ENCODE results near the gene SMARCA2. TPM values are rescaled to one million over a fixed set of nuclear protein-coding genes. Genes with fewer than 3 reads are reported as not detected.

Gene SMARCA2
- total RNA-seq, 2 experiments from 2014 or later, result 264 to 274 TPM

GRCh38 chr9:2150338-2150737 lies 135.2 kb downstream of the SMARCA2 start:
- POLR2A ChIA-PET, result no interaction called here
- Mint-ChIP-seq H3K27me3 (no peaks in the 10 kb centered on the region), H3K9me3 (peaks cover 9% of the 10 kb centered on the region), H3K4me1 (peaks cover 6% of the 10 kb centered on the region), H3K36me3 (ENCODE audit: low read depth) (peaks cover 46% of the 10 kb centered on the region), H3K27ac (no peak overlapping the region), H3K4me3 (no peak overlapping the region)
- DNase-seq, result no peak
- CTCF ChIA-PET, result no interaction called here

GRCh38 chr9:2151171-2151570 lies 136.0 kb downstream of the SMARCA2 start:
- Mint-ChIP-seq H3K27me3 (no peaks in the 10 kb centered on the region), H3K36me3 (ENCODE audit: low read depth) (peaks cover 42% of the 10 kb centered on the region), H3K4me3 (no peak overlapping the region), H3K9me3 (peaks cover 9% of the 10 kb centered on the region), H3K4me1 (peaks cover 8% of the 10 kb centered on the region), H3K27ac (no peak overlapping the region)
- POLR2A ChIA-PET, result no interaction called here
- DNase-seq, result no peak
- CTCF ChIA-PET, result no interaction called here

DNA sequence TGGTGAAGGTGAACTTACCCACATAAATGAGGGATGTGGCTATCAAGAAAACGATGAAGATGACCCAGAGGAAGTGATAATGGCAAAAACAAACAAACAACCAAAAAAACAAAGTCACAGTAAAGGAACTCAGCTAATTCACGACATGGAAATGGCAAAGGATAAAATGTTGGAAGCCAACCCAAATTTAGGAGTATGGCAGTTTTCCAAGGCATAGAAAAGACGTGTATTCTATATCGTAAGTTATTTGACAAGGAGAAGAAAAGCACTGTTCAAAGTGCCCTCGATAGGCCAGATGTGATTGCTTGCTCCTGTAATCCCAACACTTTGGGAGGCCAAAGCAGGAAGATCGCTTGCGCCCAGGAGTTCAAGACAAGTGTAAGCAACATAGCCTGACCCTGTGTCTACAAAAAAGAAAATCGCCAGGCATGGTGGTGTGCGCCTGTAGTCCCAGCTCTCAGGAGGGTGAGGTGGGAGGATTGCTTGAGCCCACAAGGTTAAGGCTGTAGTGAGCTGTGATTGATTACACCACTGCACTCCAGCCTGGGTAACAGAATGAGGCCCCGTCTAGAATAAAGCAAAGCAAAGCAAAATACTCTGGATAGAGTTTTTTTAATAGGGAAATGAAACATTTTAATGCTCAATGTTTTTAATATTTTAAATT lies 138.0 kb downstream of the SMARCA2 start:
- no peak overlapping the region for H3K27ac Mint-ChIP-seq
- H3K4me3 Mint-ChIP-seq, result no peak overlapping the region
- peaks cover 31% of the 10 kb centered on the region for H3K36me3 Mint-ChIP-seq (ENCODE audit: low read depth)
- H3K4me1 Mint-ChIP-seq, result peaks cover 25% of the 10 kb centered on the region
- no peak for DNase-seq
- CTCF ChIA-PET, result no interaction called here
- POLR2A ChIA-PET, result interaction anchor here (0.6 kb wide), 1 partner anchor 14 kb away, joined by 7 read pairs; no protein-coding TSS in a partner anchor
- H3K27me3 Mint-ChIP-seq, result no peaks in the 10 kb centered on the region
- H3K9me3 Mint-ChIP-seq, result peaks cover 4% of the 10 kb centered on the region

GRCh38 chr9:2153630-2154217 lies 138.6 kb downstream of the SMARCA2 start:
- Mint-ChIP-seq H3K4me1 (peaks cover 31% of the 10 kb centered on the region), H3K36me3 (ENCODE audit: low read depth) (peaks cover 28% of the 10 kb centered on the region), H3K27ac (no peak overlapping the region), H3K4me3 (no peak overlapping the region), H3K27me3 (no peaks in the 10 kb centered on the region), H3K9me3 (peaks cover 3% of the 10 kb centered on the region)
- CTCF ChIA-PET, result no interaction called here
- no peak for DNase-seq
- POLR2A ChIA-PET, result no interaction called here

GRCh38 chr9:2154731-2155130 lies 139.6 kb downstream of the SMARCA2 start:
- ChIA-PET CTCF (no interaction called here), POLR2A (no interaction called here)
- H3K4me1 Mint-ChIP-seq, result peaks cover 39% of the 10 kb centered on the region
- no peak for DNase-seq
- H3K27ac Mint-ChIP-seq, result no peak overlapping the region
- H3K4me3 Mint-ChIP-seq, result no peak overlapping the region
- H3K36me3 Mint-ChIP-seq (ENCODE audit: low read depth), result peaks cover 20% of the 10 kb centered on the region
- no peaks in the 10 kb centered on the region for H3K27me3 Mint-ChIP-seq
- H3K9me3 Mint-ChIP-seq, result no peaks in the 10 kb centered on the region

GRCh38 chr9:2155966-2156365 lies 140.8 kb downstream of the SMARCA2 start:
- CTCF ChIA-PET, result no interaction called here
- H3K4me1 Mint-ChIP-seq, result peaks cover 48% of the 10 kb centered on the region

GRCh38 chr9:2157277-2158110 lies 142.3 kb downstream of the SMARCA2 start:
- POLR2A ChIA-PET, result no interaction called here
- Mint-ChIP-seq H3K9me3 (no peaks in the 10 kb centered on the region), H3K27ac (peak overlapping the region; percentile 85), H3K36me3 (ENCODE audit: low read depth) (peaks cover 13% of the 10 kb centered on the region), H3K4me1 (peaks cover 46% of the 10 kb centered on the region), H3K4me3 (peak overlapping the region; percentile 83), H3K27me3 (no peaks in the 10 kb centered on the region)
- DNase-seq, result peak; percentile 32
- CTCF ChIA-PET, result interaction anchor here (0.5 to 1.3 kb wide), 3 partner anchors 10 to 32 kb away, joined by 3 to 4 read pairs (median 3); no protein-coding TSS in a partner anchor

More at GRCh38 chr9:2155966-2156365, 140.8 kb downstream of the SMARCA2 start:
- Mint-ChIP-seq H3K27ac (no peak overlapping the region), H3K27me3 (no peaks in the 10 kb centered on the region), H3K36me3 (ENCODE audit: low read depth) (peaks cover 9% of the 10 kb centered on the region), H3K9me3 (no peaks in the 10 kb centered on the region), H3K4me3 (no peak overlapping the region)
- DNase-seq, result no peak
- POLR2A ChIA-PET, result no interaction called here

DNA sequence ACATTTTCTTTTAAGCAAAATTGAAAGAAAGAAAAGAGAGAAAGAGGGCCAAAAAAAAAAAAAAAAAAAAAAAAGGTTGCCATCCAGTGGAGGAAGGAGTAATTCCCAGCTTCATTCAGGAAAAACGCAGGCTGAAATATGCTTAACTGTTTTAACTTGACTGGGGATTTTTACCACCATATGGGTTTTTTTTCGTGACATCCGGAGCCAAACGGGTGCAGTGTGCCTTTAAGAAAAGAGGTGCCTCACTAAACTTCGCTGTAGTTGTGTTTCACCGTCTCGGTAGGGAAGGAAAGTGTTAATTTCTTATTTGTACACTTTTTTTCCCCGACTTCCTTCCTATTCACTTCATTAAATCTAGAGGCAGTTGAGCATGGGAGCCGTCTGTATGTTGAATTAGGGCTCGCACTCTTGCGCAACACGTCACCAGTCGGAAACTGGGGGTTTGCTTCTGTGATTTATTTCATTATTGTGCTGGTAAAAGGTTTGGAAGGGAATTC lies 143.0 kb downstream of the SMARCA2 start:
- Mint-ChIP-seq H3K4me1 (peaks cover 45% of the 10 kb centered on the region), H3K4me3 (peak overlapping the region; percentile 83), H3K36me3 (ENCODE audit: low read depth) (peaks cover 15% of the 10 kb centered on the region), H3K9me3 (no peaks in the 10 kb centered on the region), H3K27ac (peak overlapping the region; percentile 85), H3K27me3 (no peaks in the 10 kb centered on the region)
- peak; percentile 49 for DNase-seq
- POLR2A ChIA-PET, result no interaction called here
- CTCF ChIA-PET, result interaction anchor here (1.3 kb wide), 1 partner anchor 9 kb away, joined by 4 read pairs; no protein-coding TSS in a partner anchor

DNA sequence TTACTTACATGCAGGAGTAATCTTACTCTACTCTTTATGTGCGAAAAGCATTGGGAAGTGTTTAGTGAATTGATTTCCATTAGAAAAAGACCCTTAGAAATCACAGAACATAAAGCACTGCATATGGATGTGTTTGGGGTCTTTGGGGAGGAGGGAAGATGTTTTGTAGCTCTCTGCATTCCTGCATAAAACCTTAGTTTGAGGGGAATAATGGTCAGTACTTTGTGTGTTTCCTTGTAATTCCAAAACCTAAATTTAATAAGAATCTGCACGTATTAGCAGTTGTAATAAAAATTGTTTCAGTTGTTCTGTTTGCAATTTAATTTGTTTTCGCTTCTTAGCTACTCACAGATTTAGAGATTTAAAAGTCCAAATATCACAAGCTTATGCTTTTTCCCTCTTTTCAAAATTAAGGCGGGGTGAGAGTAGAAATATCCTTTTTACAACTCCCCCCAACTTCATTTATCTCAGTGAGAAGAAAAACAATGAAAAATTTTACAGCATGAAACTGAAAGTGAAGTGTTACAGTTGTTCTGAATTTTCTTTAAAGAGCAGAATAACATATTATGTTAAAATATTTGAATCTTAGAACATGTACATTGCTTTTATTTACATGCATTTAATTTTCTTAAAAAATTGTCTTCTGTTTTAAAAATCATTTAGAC lies 143.8 kb downstream of the SMARCA2 start:
- no peaks in the 10 kb centered on the region for H3K9me3 Mint-ChIP-seq
- CTCF ChIA-PET, result interaction anchor here (1.3 kb wide), 1 partner anchor 14 kb away, joined by 3 read pairs; no protein-coding TSS in a partner anchor
- H3K4me3 Mint-ChIP-seq, result peak overlapping the region; percentile 83
- peak overlapping the region; percentile 85 for H3K27ac Mint-ChIP-seq
- peaks cover 52% of the 10 kb centered on the region for H3K4me1 Mint-ChIP-seq
- POLR2A ChIA-PET, result interaction anchor here (0.5 kb wide), 1 partner anchor 13 kb away, joined by 3 read pairs; no protein-coding TSS in a partner anchor
- no peak for DNase-seq
- no peaks in the 10 kb centered on the region for H3K27me3 Mint-ChIP-seq
- H3K36me3 Mint-ChIP-seq (ENCODE audit: low read depth), result peaks cover 21% of the 10 kb centered on the region

- Mint-ChIP-seq H3K4me3 (peak overlapping the region; percentile 56), H3K9me3 (no peaks in the 10 kb centered on the region), H3K27me3 (no peaks in the 10 kb centered on the region), H3K27ac (peak overlapping the region; percentile 77), H3K36me3 (ENCODE audit: low read depth) (peaks cover 28% of the 10 kb centered on the region), H3K4me1 (peaks cover 58% of the 10 kb centered on the region)
- DNase-seq, result no peak
- POLR2A ChIA-PET, result no interaction called here
- CTCF ChIA-PET, result interaction anchor here (0.6 to 1.3 kb wide), 2 partner anchors 15 to 114 kb away, joined by 3 to 4 read pairs; no protein-coding TSS in a partner anchor
Measured at GRCh38 chr9:2159521-2160454, 144.6 kb downstream of the SMARCA2 start.

DNA sequence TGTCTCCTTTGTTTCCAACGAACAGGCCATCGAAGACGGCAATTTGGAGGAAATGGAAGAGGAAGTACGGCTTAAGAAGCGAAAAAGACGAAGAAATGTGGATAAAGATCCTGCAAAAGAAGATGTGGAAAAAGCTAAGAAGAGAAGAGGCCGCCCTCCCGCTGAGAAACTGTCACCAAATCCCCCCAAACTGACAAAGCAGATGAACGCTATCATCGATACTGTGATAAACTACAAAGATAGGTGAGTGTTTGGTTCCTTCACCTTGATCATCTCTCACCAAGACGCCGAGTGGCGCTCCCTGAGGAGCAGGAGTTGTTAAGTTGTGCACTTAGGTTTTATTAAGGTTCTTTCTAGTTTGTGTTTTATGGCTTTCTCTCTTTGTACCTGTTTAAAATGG lies 146.5 kb downstream of the SMARCA2 start:
- peaks cover 44% of the 10 kb centered on the region for H3K36me3 Mint-ChIP-seq (ENCODE audit: low read depth)
- ChIA-PET POLR2A (no interaction called here), CTCF (no interaction called here)
- H3K27ac Mint-ChIP-seq, result peak overlapping the region; percentile 72
- peaks cover 52% of the 10 kb centered on the region for H3K4me1 Mint-ChIP-seq
- no peaks in the 10 kb centered on the region for H3K9me3 Mint-ChIP-seq
- H3K27me3 Mint-ChIP-seq, result no peaks in the 10 kb centered on the region
- no peak for DNase-seq
- no peak overlapping the region for H3K4me3 Mint-ChIP-seq

Data from activated CD4-positive, alpha-beta T cell treated with anti-CD3 and anti-CD28 coated beads, Interleukin-2, amount 10 ng/mL, durations not matched to agents 7 days and 5 days (primary cell).